Naive thymus-derived CD4-positive, alpha-beta T cell (primary cell): Measurements from ENCODE around the gene AIP. TPM values are rescaled to one million over a fixed set of nuclear protein-coding genes. Genes with fewer than 3 reads are reported as not detected.

ENCODE experiments used
- ATAC-seq: fragments of 150-1000 bp; cut with Tn5 transposase; 2 replicates; pipeline ENCODE4 v1.10.0; 2021; ENCODE audit warnings: mild to moderate bottlenecking, moderate library complexity
- CTCF ChIA-PET: fragments of 350-600 bp; sonication (Branson Sonifier 250); formaldehyde crosslinking; loops from one replicate; lab custom pipeline; 2021; ENCODE audit warnings: antibody characterized with exemption; lab: Charles Lee
- POLR2A ChIA-PET: fragments of 350-600 bp; sonication (Branson Sonifier 250); formaldehyde crosslinking; loops from one replicate; lab custom pipeline; 2021; ENCODE audit warnings: antibody characterized with exemption, inconsistent platforms; lab: Charles Lee
- DNase-seq, 9 donors: peaks; one replicate each; pipeline versions ENCODE4 v3.0.0 to v3.0.0-alpha.2; 2020 to 2022; ENCODE audit warnings: mixed read lengths in 1 of 9
- H3K27ac ChIP-seq: one replicate; pipeline ENCODE4 v1.7.0; 2013; ENCODE audit warnings: mild to moderate bottlenecking, low read depth, low read length, moderate library complexity
- H3K27me3 ChIP-seq, 2 donors: one replicate each; pipeline ENCODE4 v1.7.0; 2013; ENCODE audit warnings: low read length in 2 of 2, mild to moderate bottlenecking in 2 of 2, moderate library complexity in 2 of 2; ENCODE audit not compliant: control insufficient read depth in 2 of 2, insufficient read depth in 2 of 2
- H3K36me3 ChIP-seq, 3 experiments: 1 replicate in 2 of 3; 2 replicates in 1 of 3; pipeline ENCODE4 v1.7.0; 2013; ENCODE audit warnings: low read length in 3 of 3, mild to moderate bottlenecking in 3 of 3, moderate library complexity in 1 of 3; ENCODE audit not compliant: insufficient read depth in 3 of 3, control insufficient read depth in 2 of 3
- H3K4me1 ChIP-seq, 2 donors: one replicate each; pipeline ENCODE4 v1.7.0; 2013; ENCODE audit warnings: low read length in 2 of 2, mild to moderate bottlenecking in 2 of 2, moderate library complexity in 1 of 2; ENCODE audit not compliant: control insufficient read depth in 2 of 2, insufficient read depth in 2 of 2
- H3K4me3 ChIP-seq: 2 replicates; pipeline ENCODE4 v1.7.0; 2013; ENCODE audit warnings: mild to moderate bottlenecking, low read length
- H3K9me3 ChIP-seq, 3 experiments: 1 replicate in 2 of 3; 2 replicates in 1 of 3; pipeline ENCODE4 v1.7.0; 2013; ENCODE audit warnings: low read length in 3 of 3; ENCODE audit not compliant: control insufficient read depth in 2 of 3
- H3K27ac Mint-ChIP-seq, 9 donors: one replicate each; pipeline ENCODE4 v1.8.0; 2020 to 2022; ENCODE audit warnings: mixed read lengths in 9 of 9, mild to moderate bottlenecking in 8 of 9, moderate library complexity in 5 of 9, inconsistent platforms in 2 of 9
- H3K27me3 Mint-ChIP-seq, 5 donors: one replicate each; pipeline ENCODE4 v1.8.0; 2021 to 2022; ENCODE audit warnings: mixed read lengths in 5 of 5, mild to moderate bottlenecking in 1 of 5
- H3K36me3 Mint-ChIP-seq, 5 donors: one replicate each; pipeline ENCODE4 v1.8.0; 2020 to 2022; ENCODE audit warnings: mixed read lengths in 5 of 5, mild to moderate bottlenecking in 3 of 5, inconsistent platforms in 1 of 5
- H3K4me1 Mint-ChIP-seq, 7 donors: one replicate each; pipeline ENCODE4 v1.8.0; 2020 to 2022; ENCODE audit warnings: mixed read lengths in 7 of 7, mild to moderate bottlenecking in 3 of 7, inconsistent platforms in 1 of 7
- H3K4me3 Mint-ChIP-seq, 10 donors: one replicate each; pipeline ENCODE4 v1.8.0; 2020 to 2022; ENCODE audit warnings: mild to moderate bottlenecking in 10 of 10, mixed read lengths in 10 of 10, moderate library complexity in 6 of 10, inconsistent platforms in 2 of 10
- H3K9me3 Mint-ChIP-seq, 11 donors: one replicate each; pipeline ENCODE4 v1.8.0; 2020 to 2022; ENCODE audit warnings: mixed read lengths in 11 of 11, mild to moderate bottlenecking in 4 of 11, inconsistent platforms in 1 of 11, moderate library complexity in 1 of 11
- intact Hi-C, 2 donors: fragments of 100-400 bp; cut with micrococcal nuclease; formaldehyde crosslinking; loops; one replicate each; pipeline ENCODE4 v1.15.1; 2023
- polyA plus RNA-seq, 2 donors: library from polyadenylated mRNA; unstranded; fragments of 300-500 nt; fragmentation: Illumina TruSeq; gene quantifications; one replicate each; pipeline ENCODE4 v1.2.3, GENCODE V29; 2021
- total RNA-seq, 6 experiments: library from RNA in 5 of 6; stranded (reverse) in 5 of 6; gene quantifications; 1 replicate in 5 of 6; 2 replicates in 1 of 6; pipeline ENCODE4 v1.2.3 and lab custom pipeline; 2021 to 2026

The AIP gene
- total and polyA plus RNA-seq, 7 experiments from 2014 or later: 107 to 205 (median 137) TPM

- intact Hi-C loops: loop anchor here (5.0 kb wide), 4 partner anchors 238 to 1188 kb away; partner anchors contain the start of genes CD248 (in 1 of the 2), GRK2 (in 1 of the 2) and RBM14 (in 1 of the 2)
- POLR2A ChIA-PET: interaction anchor here (0.7 to 5.0 kb wide), 14 partner anchors 20 to 152 kb away, joined by 3 to 40 read pairs (median 4); partner anchors contain the start of genes AIP, POLD4, PPP1CA and PTPRCAP
- Mint-ChIP-seq H3K4me3 (peak within 1 kb of the TSS; percentile 89 to 95 (median 91)), H3K27ac (peak within 1 kb of the TSS; percentile 84 to 98 (median 93)), H3K9me3 (peaks cover 0 to 5% (median 0%) of the 10 kb centered on the region in 11 donors), H3K4me1 (peaks cover 35 to 57% (median 50%) of the 10 kb centered on the region in 7 donors), H3K27me3 (peaks cover 0 to 2% (median 0%) of the 10 kb centered on the region in 5 donors), H3K36me3 (peaks cover 8 to 29% (median 8%) of the 10 kb centered on the region in 5 donors)
- ATAC-seq (peak; percentile 22), DNase-seq (peak; percentile 50 to 90 (median 63))
- peak within 1 kb of the TSS; percentile 96 for H3K27ac ChIP-seq
- no peaks in the 10 kb centered on the region for H3K27me3 ChIP-seq
- peaks cover 40 to 45% of the 10 kb centered on the region in 2 donors for H3K4me1 ChIP-seq
- CTCF ChIA-PET: interaction anchor here (0.6 to 1.3 kb wide), 9 partner anchors 18 to 148 kb away, joined by 3 to 6 read pairs (median 3); partner anchors contain the start of gene PPP1CA
- H3K9me3 ChIP-seq: no peaks in the 10 kb centered on the region
- peak within 1 kb of the TSS; percentile 81 for H3K4me3 ChIP-seq
- H3K36me3 ChIP-seq: peaks cover 0 to 33% (median 6%) of the 10 kb centered on the region in 3 experiments
These were observed 22.2 kb downstream of the AIP start, which contains the start of gene PITPNM1 for GRCh38 chr11:67504950-67505581. Gene PITPNM1 (minus strand): TSS chr11:67505363. CDS start chr11:67504180, 1,183 bp downstream.

GRCh38 chr11:67505605-67506396, 23.0 kb downstream of the AIP start:
- no peaks in the 10 kb centered on the region for H3K9me3 ChIP-seq
- POLR2A ChIA-PET: interaction anchor here (0.6 to 5.0 kb wide), 18 partner anchors 21 to 387 kb away, joined by 3 to 40 read pairs (median 4); partner anchors contain the start of genes AIP, KDM2A, POLD4 and PPP1CA
- peak overlapping the region; percentile 84 to 98 (median 93) for H3K27ac Mint-ChIP-seq
- intact Hi-C loops: loop anchor here (1.0 to 5.0 kb wide), 12 partner anchors 22 to 1188 kb away; partner anchors contain the start of genes PTPRCAP (in 2 of the 2), CD248 (in 1 of the 2), GRK2 (in 1 of the 2) and POLD4 (in 1 of the 2)
- H3K4me3 Mint-ChIP-seq: peak overlapping the region; percentile 89 to 95 (median 90)
- H3K27me3 ChIP-seq: no peaks in the 10 kb centered on the region
- DNase-seq (peak; percentile 84 to 91 (median 88)), ATAC-seq (peak; percentile 69)
- CTCF ChIA-PET: interaction anchor here (0.6 to 1.3 kb wide), 8 partner anchors 19 to 149 kb away, joined by 3 to 6 read pairs (median 3); partner anchors contain the start of gene PPP1CA
- H3K36me3 ChIP-seq: peaks cover 0 to 26% (median 6%) of the 10 kb centered on the region in 3 experiments
- H3K4me1 Mint-ChIP-seq: peaks cover 31 to 54% (median 46%) of the 10 kb centered on the region in 7 donors
- peaks cover 0 to 5% (median 0%) of the 10 kb centered on the region in 11 donors for H3K9me3 Mint-ChIP-seq
- peak overlapping the region; percentile 81 for H3K4me3 ChIP-seq
- peaks cover 40 to 45% of the 10 kb centered on the region in 2 donors for H3K4me1 ChIP-seq
- peaks cover 3 to 23% (median 5%) of the 10 kb centered on the region in 5 donors for H3K36me3 Mint-ChIP-seq
- peak overlapping the region; percentile 96 for H3K27ac ChIP-seq
- H3K27me3 Mint-ChIP-seq: peaks cover 0 to 5% (median 0%) of the 10 kb centered on the region in 5 donors

DNA sequence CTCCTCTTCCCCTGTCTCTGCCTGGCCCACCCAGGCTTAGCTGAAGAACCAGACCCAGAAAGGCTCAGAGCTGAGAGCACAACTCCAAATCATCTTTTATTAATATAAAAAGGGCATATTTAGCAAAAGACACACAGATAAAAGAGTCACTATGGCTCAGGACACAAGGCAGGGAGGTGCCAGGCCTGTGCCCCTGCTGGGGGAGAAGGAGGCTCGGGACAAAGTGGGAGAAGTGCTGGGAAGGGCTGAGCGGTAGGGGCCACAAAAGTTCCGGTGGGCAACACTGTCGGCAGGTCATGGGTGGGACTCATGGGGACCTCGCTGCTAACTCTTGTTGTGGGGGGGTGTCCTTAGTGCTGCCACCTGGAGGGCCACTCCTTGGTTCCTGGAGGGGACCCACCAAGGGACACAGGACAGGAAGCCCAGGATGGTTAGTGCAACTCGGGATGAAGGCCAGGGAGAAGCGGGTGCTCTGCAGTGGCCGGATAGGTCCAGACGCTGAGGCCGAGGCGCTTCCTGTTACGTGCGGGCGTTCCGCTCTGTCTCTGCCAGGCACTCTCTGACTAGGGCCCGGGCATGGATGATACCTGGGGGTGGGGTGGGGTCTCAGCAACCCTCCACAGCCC, 23.7 kb downstream of the AIP start:
- Mint-ChIP-seq H3K4me1 (peaks cover 26 to 49% (median 41%) of the 10 kb centered on the region in 7 donors), H3K27ac (peak overlapping the region; percentile 87 to 98 (median 96)), H3K27me3 (peaks cover 0 to 11% (median 0%) of the 10 kb centered on the region in 5 donors), H3K4me3 (peak overlapping the region; percentile 89 to 95 (median 90)), H3K9me3 (peaks cover 0 to 5% (median 0%) of the 10 kb centered on the region in 11 donors), H3K36me3 (peaks cover 0 to 16% (median 0%) of the 10 kb centered on the region in 5 donors)
- Histone ChIP-seq H3K4me3 (peak overlapping the region; percentile 81), H3K36me3 (peaks cover 0 to 18% (median 0%) of the 10 kb centered on the region in 3 experiments), H3K27me3 (no peaks in the 10 kb centered on the region), H3K4me1 (peaks cover 40 to 45% of the 10 kb centered on the region in 2 donors), H3K9me3 (no peaks in the 10 kb centered on the region), H3K27ac (peak overlapping the region; percentile 96)
- intact Hi-C loops: loop anchor here (1.0 to 5.0 kb wide), 12 partner anchors 22 to 1189 kb away; partner anchors contain the start of genes PTPRCAP (in 2 of the 2), CD248 (in 1 of the 2), GRK2 (in 1 of the 2) and POLD4 (in 1 of the 2)
- CTCF ChIA-PET: no interaction called here
- DNase-seq: peak in 1 of 9 donors; percentile 29
- no peak for ATAC-seq
- POLR2A ChIA-PET: interaction anchor here (0.6 to 5.0 kb wide), 14 partner anchors 22 to 387 kb away, joined by 3 to 40 read pairs (median 6); partner anchors contain the start of genes AIP, KDM2A, POLD4 and PPP1CA

GRCh38 chr11:67507242-67507863, 24.5 kb downstream of the AIP start:
- peak overlapping the region; percentile 77 to 98 (median 96) for H3K27ac Mint-ChIP-seq
- peak in 5 of 9 donors; percentile 8 to 36 (median 20) for DNase-seq
- H3K36me3 Mint-ChIP-seq: peaks cover 0 to 16% (median 0%) of the 10 kb centered on the region in 5 donors
- peaks cover 0 to 12% (median 0%) of the 10 kb centered on the region in 5 donors for H3K27me3 Mint-ChIP-seq
- peak overlapping the region; percentile 96 for H3K27ac ChIP-seq
- no peaks in the 10 kb centered on the region for H3K27me3 ChIP-seq
- H3K4me1 Mint-ChIP-seq: peaks cover 26 to 49% (median 41%) of the 10 kb centered on the region in 7 donors
- peak overlapping the region; percentile 89 to 95 (median 90) for H3K4me3 Mint-ChIP-seq
- ChIA-PET POLR2A (interaction anchor here (0.6 to 2.4 kb wide), 14 partner anchors 21 to 299 kb away, joined by 3 to 14 read pairs (median 4); partner anchors contain the start of genes AIP, POLD4, PPP1CA and RAD9A), CTCF (interaction anchor here (1.0 to 1.1 kb wide), 2 partner anchors 87 to 118 kb away, joined by 3 to 4 read pairs; no protein-coding TSS in a partner anchor)
- intact Hi-C loops: loop anchor here (5.0 kb wide), 4 partner anchors 240 to 1190 kb away; partner anchors contain the start of genes CD248 (in 1 of the 2), GRK2 (in 1 of the 2) and RBM14 (in 1 of the 2)
- no peaks in the 10 kb centered on the region for H3K9me3 ChIP-seq
- peaks cover 0 to 5% (median 0%) of the 10 kb centered on the region in 11 donors for H3K9me3 Mint-ChIP-seq
- peaks cover 40 to 45% of the 10 kb centered on the region in 2 donors for H3K4me1 ChIP-seq
- peaks cover 0 to 10% (median 0%) of the 10 kb centered on the region in 3 experiments for H3K36me3 ChIP-seq
- H3K4me3 ChIP-seq: peak overlapping the region; percentile 91
- no peak for ATAC-seq
